SH-SY5Y (cell line): ENCODE results near the gene BBS12.

Experiments
- GATA2 ChIP-seq: IDR thresholded peaks from 2 replicates; pipeline ENCODE4 v1.6.1; 2011; ENCODE audit warnings: mild to moderate bottlenecking, low read depth, low read length
- GATA3 ChIP-seq: IDR thresholded peaks from 2 replicates; pipeline ENCODE4 v1.6.1; 2011; ENCODE audit warnings: low read depth, mild to moderate bottlenecking, low read length, moderate library complexity

GRCh38 chr4:122776916-122777315 lies 44.4 kb downstream of the BBS12 start:
- TF ChIP-seq GATA2 (no peak), GATA3 (no peak)
